H1 (cell line): ENCODE data around the gene BNC2. TPM values are rescaled to one million over a fixed set of nuclear protein-coding genes. Genes with fewer than 3 reads are reported as not detected.
A peak's percentile ranks its signal among the peaks of the same experiment; 100 is the strongest.

Source experiments
- CTCF ChIA-PET: fragments of 300-600 bp; sonication (Branson Sonifier 250); formaldehyde crosslinking; loops from one replicate; lab custom pipeline; 2021; ENCODE audit not compliant: partially characterized antibody; lab: Charles Lee
- POLR2A ChIA-PET: fragments of 300-600 bp; sonication (Branson Sonifier 250); formaldehyde crosslinking; loops from one replicate; lab custom pipeline; 2021; ENCODE audit warnings: inconsistent platforms; ENCODE audit not compliant: partially characterized antibody; lab: Charles Lee
- DNase-seq, 2 experiments: peaks; one replicate each; pipeline versions ENCODE4 v3.0.0 to v3.0.0-alpha.2; 2010 to 2022; ENCODE audit warnings: low spot score in 2 of 2, low read depth in 1 of 2, mixed read lengths in 1 of 2
- FAIRE-seq: peaks from 2 replicates; lab custom pipeline; 2011; peaks lifted over from hg19 to GRCh38; lab: Jason Lieb, UNC
- H2AFZ ChIP-seq: 2 replicates; pipeline ENCODE4 v1.8.1; 2012; ENCODE audit warnings: low read length, inconsistent platforms
- H2AK5ac ChIP-seq: 2 replicates; pipeline ENCODE4 v1.6.1; 2013; ENCODE audit warnings: low read depth, low read length
- H2BK120ac ChIP-seq: replicated peaks from 2 replicates; pipeline ENCODE3; 2013; ENCODE audit warnings: low read depth, low read length, inconsistent platforms
- H2BK12ac ChIP-seq: 2 replicates; pipeline ENCODE4 v1.6.1; 2013; ENCODE audit warnings: low read depth, low read length
- H2BK15ac ChIP-seq: 2 replicates; pipeline ENCODE4 v1.6.1; 2013; ENCODE audit warnings: low read length
- H2BK20ac ChIP-seq: 2 replicates; pipeline ENCODE4 v1.6.1; 2013; ENCODE audit warnings: low read length
- H2BK5ac ChIP-seq: 2 replicates; pipeline ENCODE4 v1.6.1; 2013; ENCODE audit warnings: low read depth, low read length
- H3K14ac ChIP-seq: 2 replicates; pipeline ENCODE4 v1.6.1; 2013; ENCODE audit warnings: inconsistent platforms; ENCODE audit not compliant: insufficient read length
- H3K18ac ChIP-seq: 2 replicates; pipeline ENCODE4 v1.6.1; 2013; ENCODE audit warnings: low read length; ENCODE audit errors: extremely low read depth
- H3K23ac ChIP-seq: 2 replicates; pipeline ENCODE4 v1.6.1; 2013; ENCODE audit warnings: inconsistent platforms; ENCODE audit not compliant: insufficient read length
- H3K23me2 ChIP-seq: 2 replicates; pipeline ENCODE4 v1.6.1; 2013; ENCODE audit warnings: low read depth, low read length
- H3K27ac ChIP-seq: 2 replicates; pipeline ENCODE4 v1.6.1; 2011; ENCODE audit warnings: low read depth, low read length, inconsistent platforms
- H3K27me3 ChIP-seq, 4 experiments: replicated peaks in 1 of 4; 1 replicate in 1 of 4; 2 replicates in 3 of 4; pipeline versions ENCODE4 v1.6.1 to v1.8.1; 2011 to 2013; ENCODE audit warnings: low read length in 3 of 4, mild to moderate bottlenecking in 3 of 4, inconsistent platforms in 2 of 4, mixed read lengths in 2 of 4, moderate library complexity in 1 of 4; ENCODE audit not compliant: control insufficient read depth in 3 of 4, insufficient read depth in 3 of 4; ENCODE audit errors: extremely low read depth in 1 of 4
- H3K36me3 ChIP-seq, 4 experiments: 2 replicates each; pipeline versions ENCODE4 v1.6.1 to v1.8.1; 2011 to 2013; ENCODE audit warnings: mild to moderate bottlenecking in 4 of 4, low read length in 3 of 4, moderate library complexity in 2 of 4, control low read depth in 1 of 4, inconsistent platforms in 1 of 4; ENCODE audit not compliant: insufficient read depth in 4 of 4, control insufficient read depth in 2 of 4
- H3K4ac ChIP-seq: replicated peaks from 2 replicates; pipeline ENCODE3; 2013; ENCODE audit warnings: low read length, low read depth, mixed read lengths, inconsistent platforms; ENCODE audit not compliant: insufficient read length
- H3K4me1 ChIP-seq, 4 experiments: replicated peaks in 1 of 4; 1 replicate in 1 of 4; 2 replicates in 3 of 4; pipeline versions ENCODE4 v1.6.1 to v1.8.1; 2011 to 2013; ENCODE audit warnings: low read length in 3 of 4, inconsistent platforms in 2 of 4, mixed read lengths in 1 of 4; ENCODE audit not compliant: insufficient read depth in 4 of 4, control insufficient read depth in 3 of 4
- H3K4me2 ChIP-seq, 2 experiments: 2 replicates each; pipeline versions ENCODE4 v1.6.1 to v1.8.1; 2011 to 2013; ENCODE audit warnings: low read depth in 2 of 2, low read length in 2 of 2, control low read depth in 1 of 2, inconsistent platforms in 1 of 2, mild to moderate bottlenecking in 1 of 2; ENCODE audit not compliant: insufficient read depth in 1 of 2
- H3K4me3 ChIP-seq, 4 experiments: fragments of 200-600, 300-600 bp in 1 of 4; sonication (generic), shearing (Covaris generic), sonication (Bioruptor Twin) in 1 of 4; 2 replicates each; pipeline versions ENCODE4 v1.5.1 to v1.8.1; 2011 to 2016; ENCODE audit warnings: low read length in 4 of 4, low read depth in 3 of 4, control low read depth in 2 of 4, inconsistent platforms in 2 of 4, mild to moderate bottlenecking in 2 of 4, mixed read lengths in 1 of 4, moderate library complexity in 1 of 4; ENCODE audit not compliant: insufficient read depth in 2 of 4; ENCODE audit errors: extremely low read depth in 1 of 4
- H3K56ac ChIP-seq: replicated peaks from 2 replicates; pipeline ENCODE3; 2013; ENCODE audit warnings: low read depth, mild to moderate bottlenecking, mixed read lengths, low read length, inconsistent platforms; ENCODE audit not compliant: insufficient read length
- H3K79me1 ChIP-seq: 2 replicates; pipeline ENCODE4 v1.6.1; 2013; ENCODE audit warnings: low read depth, low read length, control low read depth
- H3K79me2 ChIP-seq, 2 experiments: 2 replicates each; pipeline versions ENCODE4 v1.6.1 to v1.8.1; 2012 to 2013; ENCODE audit warnings: low read length in 2 of 2, mild to moderate bottlenecking in 2 of 2, inconsistent platforms in 1 of 2; ENCODE audit not compliant: insufficient read depth in 2 of 2, control insufficient read depth in 1 of 2
- H3K9ac ChIP-seq, 4 experiments: replicated peaks in 1 of 4; 1 replicate in 1 of 4; 2 replicates in 3 of 4; pipeline versions ENCODE4 v1.6.1 to v1.8.1; 2011 to 2013; ENCODE audit warnings: low read depth in 3 of 4, low read length in 3 of 4, control low read depth in 2 of 4, mild to moderate bottlenecking in 2 of 4, moderate library complexity in 2 of 4, inconsistent platforms in 1 of 4; ENCODE audit errors: extremely low read depth in 1 of 4
- H3K9me3 ChIP-seq, 2 experiments: 2 replicates each; pipeline versions ENCODE4 v1.6.1 to v1.8.1; 2012 to 2013; ENCODE audit warnings: mild to moderate bottlenecking in 2 of 2, moderate library complexity in 2 of 2, control low read depth in 1 of 2, inconsistent platforms in 1 of 2, low read depth in 1 of 2, low read length in 1 of 2, mixed read lengths in 1 of 2; ENCODE audit not compliant: insufficient read depth in 2 of 2
- H4K20me1 ChIP-seq, 2 experiments: replicated peaks in 1 of 2; 2 replicates each; pipeline versions ENCODE3 to v1.8.1; 2011 to 2013; ENCODE audit warnings: inconsistent platforms in 2 of 2, low read length in 2 of 2, mild to moderate bottlenecking in 1 of 2; ENCODE audit not compliant: insufficient read depth in 2 of 2, control insufficient read depth in 1 of 2
- H4K5ac ChIP-seq: 2 replicates; pipeline ENCODE4 v1.6.1; 2013; ENCODE audit warnings: low read length, low read depth, mixed read lengths, inconsistent platforms; ENCODE audit not compliant: insufficient read length
- H4K8ac ChIP-seq: 2 replicates; pipeline ENCODE4 v1.8.0; 2013; ENCODE audit warnings: mild to moderate bottlenecking, moderate library complexity, low read length, inconsistent platforms; ENCODE audit not compliant: insufficient read depth; ENCODE audit errors: extremely low read depth
- H4K91ac ChIP-seq: replicated peaks from 2 replicates; pipeline ENCODE3; 2013; ENCODE audit warnings: low read length, mixed read lengths, inconsistent platforms; ENCODE audit not compliant: insufficient read length
- CBX5 ChIP-seq: fragments of 300-800, 300-1000 bp; sonication (generic); IDR thresholded peaks from 2 replicates; pipeline ENCODE4 v1.7.1; 2016; ENCODE audit warnings: antibody characterized with exemption, low read length, low read depth
- CTCF ChIP-seq, 3 experiments: IDR thresholded peaks; 1 replicate in 2 of 3; 2 replicates in 1 of 3; pipeline versions ENCODE4 v1.5.1 to v1.6.1; 2011; ENCODE audit warnings: low read length in 3 of 3, mild to moderate bottlenecking in 3 of 3, inconsistent platforms in 2 of 3, low read depth in 1 of 3, moderate library complexity in 1 of 3; ENCODE audit not compliant: insufficient read depth in 1 of 3; ENCODE audit errors: control extremely low read depth in 1 of 3
- RAD21 ChIP-seq, 2 experiments: IDR thresholded peaks in 1 of 2; conservative IDR thresholded peaks in 1 of 2; 2 replicates each; pipeline ENCODE4 v1.6.1; 2011; ENCODE audit warnings: low read depth in 2 of 2, low read length in 2 of 2, improper control_type of control experiment in 1 of 2, inconsistent platforms in 1 of 2, mild to moderate bottlenecking in 1 of 2, moderate library complexity in 1 of 2
- SIN3A ChIP-seq, 2 experiments: IDR thresholded peaks in 1 of 2; conservative IDR thresholded peaks in 1 of 2; 2 replicates each; pipeline ENCODE4 v1.6.1; 2011 to 2012; ENCODE audit warnings: low read length in 2 of 2, improper control_type of control experiment in 1 of 2, low read depth in 1 of 2, mild to moderate bottlenecking in 1 of 2
- SP2 ChIP-seq: IDR thresholded peaks from 2 replicates; pipeline ENCODE4 v1.6.1; 2012; ENCODE audit warnings: mild to moderate bottlenecking, low read length, inconsistent platforms
- WGBS, 2 experiments: shearing (Covaris generic) in 1 of 2; methylation state at CpG; one replicate each; pipeline versions ENCODE4 v1.1.6 to v1.1.7; 2013 to 2015; ENCODE audit warnings: low lambda C conversion rate in 2 of 2, mixed read lengths in 2 of 2, inconsistent platforms in 1 of 2, low coverage in 1 of 2, missing lambda C conversion rate in 1 of 2; ENCODE audit not compliant: insufficient replicate concordance in 2 of 2, insufficient coverage in 1 of 2, insufficient read length in 1 of 2; ENCODE audit errors: extremely low coverage in 1 of 2, missing lambda C conversion rate in 1 of 2; 5-methylcytosine and 5-hydroxymethylcytosine counted together
- polyA plus RNA-seq, 7 experiments: library from polyadenylated mRNA; depleted of rRNA in 3 of 7; stranded (reverse) in 5 of 7; unstranded in 2 of 7; fragments of >200 nt in 5 of 7; fragments of 200-250 nt in 2 of 7; gene quantifications; 1 replicate in 5 of 7; 2 replicates in 1 of 7; 4 replicates in 1 of 7; pipeline versions ENCODE4 v1.2.1 to v1.2.3, GENCODE V29; 2011 to 2013; ENCODE audit warnings: missing spikeins in 2 of 7, mixed read lengths in 2 of 7
- total RNA-seq: library from RNA; stranded (reverse); fragmentation: NEBNext Ultra II Directional; extraction: Animal tissue kit (Norgen Biotek cat#: 25700); gene quantifications from 2 replicates; pipeline ENCODE4 v1.2.1, GENCODE V29; 2021

BNC2 gene
- total and polyA plus RNA-seq, 2 of the 8 experiments (the other 6 are each of a cell fraction or from before 2014, with no cell fraction given), result 16.0 to 26.8 TPM

- no peaks in the 10 kb centered on the region for H3K23me2 ChIP-seq
- TF ChIP-seq SIN3A (conservative IDR thresholded peaks at IDR 0.05 in 1 of 2, IDR thresholded peaks at IDR 0.05 in 1 of 2; ENCODE audit: low read depth in 1 of 2, low read length in 2 of 2) (no peak), SP2 (no peak), CTCF (IDR thresholded peaks at IDR 0.05; ENCODE audit: control extremely low read depth in 1 of 3, insufficient read depth in 1 of 3, low read depth in 1 of 3, low read length in 3 of 3) (peak; percentile 24 to 52 (median 40); a peak in 3 of 4 replicates), RAD21 (IDR thresholded peaks at IDR 0.05 in 1 of 2, conservative IDR thresholded peaks at IDR 0.05 in 1 of 2; ENCODE audit: low read depth in 2 of 2, low read length in 2 of 2) (peak; percentile 47 to 53), CBX5 (no peak)
- no peak overlapping the region for H2BK20ac ChIP-seq
- no peak overlapping the region for H3K23ac ChIP-seq
- FAIRE-seq (peak; percentile 73), DNase-seq (no peak)
- no peak overlapping the region for H3K4ac ChIP-seq
- H3K79me2 ChIP-seq, result no peaks in the 10 kb centered on the region
- H2BK120ac ChIP-seq, result no peak overlapping the region
- H3K79me1 ChIP-seq, result no peaks in the 10 kb centered on the region
- H3K36me3 ChIP-seq, result no peaks in the 10 kb centered on the region
- no peak overlapping the region for H4K91ac ChIP-seq
- H2AK5ac ChIP-seq, result no peak overlapping the region
- H3K9me3 ChIP-seq, result no peaks in the 10 kb centered on the region
- POLR2A ChIA-PET, result interaction anchor here (1.4 kb wide), 1 partner anchor 8 kb away, joined by 3 read pairs; no protein-coding TSS in a partner anchor
- CTCF ChIA-PET, result interaction anchor here (1.0 to 2.9 kb wide), 4 partner anchors 10 to 72 kb away, joined by 3 to 12 read pairs (median 3); no protein-coding TSS in a partner anchor
- no peaks in the 10 kb centered on the region for H4K20me1 ChIP-seq
- no peak overlapping the region for H3K18ac ChIP-seq
- H3K4me3 ChIP-seq, result no peak overlapping the region
- no peak overlapping the region for H2AFZ ChIP-seq
- no peak overlapping the region for H4K5ac ChIP-seq
- no peak overlapping the region for H2BK12ac ChIP-seq
- H2BK15ac ChIP-seq, result no peak overlapping the region
- H3K56ac ChIP-seq, result no peak overlapping the region
- no peak overlapping the region for H3K27ac ChIP-seq
- H3K14ac ChIP-seq, result no peak overlapping the region
- 81% methylated on average over 2 of the region's 2 CpGs; no CpG with 5 or more reads in 1 of the 2 experiments for WGBS, 2 experiments
- H3K4me2 ChIP-seq, result no peak overlapping the region
- no peak overlapping the region for H4K8ac ChIP-seq
- H3K4me1 ChIP-seq, result peaks cover 0 to 7% (median 3%) of the 10 kb centered on the region in 4 experiments; a peak in 4 of 7 replicates
- no peak overlapping the region for H3K9ac ChIP-seq
- no peak overlapping the region for H2BK5ac ChIP-seq
- H3K27me3 ChIP-seq, result no peaks in the 10 kb centered on the region
Observed at GRCh38 chr9:16640649-16641048, 229.8 kb downstream of the BNC2 start.
